ENCODE measurements around the gene SORBS2.

GRCh38 chr4:185775792-185776555 is 36.0 kb downstream of the SORBS2 start:
- no peak for TF ChIP-seq POLR2AphosphoS5 (IDR thresholded peaks at IDR 0.05; ENCODE audit: low read depth, low read length)
- TF ChIP-seq CTCF (IDR thresholded peaks at IDR 0.05) = no peak
